HEK293 (cell line): ENCODE measurements around the gene PAK2.

ENCODE experiments used
- BCL11A ChIP-seq: fragments of 450-650 bp; formaldehyde crosslinking; IDR thresholded peaks from 2 replicates; pipeline ENCODE4 v1.5.1; 2016; ENCODE audit warnings: low read depth, missing biosample characterization, missing genetic modification characterization
- ELK4 ChIP-seq: IDR thresholded peaks from 2 replicates; pipeline ENCODE4 v1.6.1; 2011; ENCODE audit warnings: mild to moderate bottlenecking, low read depth, low read length, borderline replicate concordance
- GLIS1 ChIP-seq: fragments of 450-650 bp; formaldehyde crosslinking; IDR thresholded peaks from 2 replicates; pipeline ENCODE4 v1.5.1; 2016; ENCODE audit warnings: missing biosample characterization, missing genetic modification characterization
- HOXC10 ChIP-seq: sonication (generic); formaldehyde crosslinking; IDR thresholded peaks from 2 replicates; pipeline ENCODE4 v1.8.1; 2023; ENCODE audit warnings: mild to moderate bottlenecking, missing genetic modification reagents
- IKZF3 ChIP-seq: fragments of 450-650 bp; IDR thresholded peaks from 2 replicates; pipeline ENCODE4 v1.5.0; 2018; ENCODE audit warnings: missing biosample characterization, mild to moderate bottlenecking, missing genetic modification characterization, moderate library complexity
- KLF8 ChIP-seq: fragments of 450-650 bp; formaldehyde crosslinking; IDR thresholded peaks from 2 replicates; pipeline ENCODE4 v1.5.1; 2016; ENCODE audit warnings: missing biosample characterization, missing genetic modification characterization
- MYNN ChIP-seq: fragments of 450-650 bp; formaldehyde crosslinking; IDR thresholded peaks from 2 replicates; pipeline ENCODE4 v1.5.1; 2016; ENCODE audit warnings: missing biosample characterization, missing genetic modification characterization, borderline replicate concordance
- PATZ1 ChIP-seq: fragments of 450-650 bp; formaldehyde crosslinking; IDR thresholded peaks from 2 replicates; pipeline ENCODE4 v1.5.1; 2016; ENCODE audit warnings: missing biosample characterization, missing genetic modification characterization
- PRDM10 ChIP-seq: fragments of 450-650 bp; formaldehyde crosslinking; IDR thresholded peaks from 2 replicates; pipeline ENCODE4 v1.5.1; 2016; ENCODE audit warnings: missing biosample characterization, missing genetic modification characterization
- SCRT1 ChIP-seq: fragments of 450-650 bp; formaldehyde crosslinking; IDR thresholded peaks from 2 replicates; pipeline ENCODE4 v1.5.1; 2016; ENCODE audit warnings: missing biosample characterization, missing genetic modification characterization, borderline replicate concordance
- SP2 ChIP-seq: fragments of 450-650 bp; formaldehyde crosslinking; IDR thresholded peaks from 2 replicates; pipeline ENCODE4 v1.5.1; 2016; ENCODE audit warnings: missing biosample characterization, missing genetic modification characterization
- SP3 ChIP-seq: fragments of 450-650 bp; formaldehyde crosslinking; IDR thresholded peaks from 2 replicates; pipeline ENCODE4 v1.5.1; 2016; ENCODE audit warnings: missing biosample characterization, missing genetic modification characterization
- SP7 ChIP-seq: fragments of 450-650 bp; formaldehyde crosslinking; IDR thresholded peaks from 2 replicates; pipeline ENCODE4 v1.5.1; 2016; ENCODE audit warnings: missing biosample characterization, missing genetic modification characterization
- ZBTB17 ChIP-seq: fragments of 450-650 bp; formaldehyde crosslinking; IDR thresholded peaks from 2 replicates; pipeline ENCODE4 v1.5.1; 2016; ENCODE audit warnings: missing biosample characterization, missing genetic modification characterization
- ZBTB21 ChIP-seq: fragments of 450-650 bp; formaldehyde crosslinking; IDR thresholded peaks from 2 replicates; pipeline ENCODE4 v1.5.1; 2017; ENCODE audit warnings: missing biosample characterization, missing genetic modification characterization
- ZBTB26 ChIP-seq: fragments of 450-650 bp; formaldehyde crosslinking; optimal IDR thresholded peaks from 2 replicates; pipeline ENCODE3; 2016; ENCODE audit warnings: missing biosample characterization, mild to moderate bottlenecking, missing genetic modification characterization
- ZBTB8A ChIP-seq: fragments of 450-650 bp; formaldehyde crosslinking; IDR thresholded peaks from 2 replicates; pipeline ENCODE4 v1.5.1; 2016; ENCODE audit warnings: missing biosample characterization, missing genetic modification characterization
- ZEB2 ChIP-seq: fragments of 450-650 bp; formaldehyde crosslinking; IDR thresholded peaks from 2 replicates; pipeline ENCODE4 v1.5.1; 2016; ENCODE audit warnings: missing biosample characterization, missing genetic modification characterization
- ZNF202 ChIP-seq: fragments of 450-650 bp; formaldehyde crosslinking; IDR thresholded peaks from 2 replicates; pipeline ENCODE4 v1.5.1; 2016; ENCODE audit warnings: missing biosample characterization, missing genetic modification characterization, borderline replicate concordance
- ZNF274 ChIP-seq, 2 experiments: fragments of 200-500 bp in 1 of 2; fragments of 450-650 bp in 1 of 2; sonication (Bioruptor generic) in 1 of 2; formaldehyde crosslinking in 1 of 2; IDR thresholded peaks; 2 replicates each; pipeline versions ENCODE4 v1.5.1 to v1.6.1; 2014 to 2016; ENCODE audit warnings: borderline replicate concordance in 1 of 2, inconsistent platforms in 1 of 2, low read length in 1 of 2, missing biosample characterization in 1 of 2, missing genetic modification characterization in 1 of 2
- ZNF335 ChIP-seq: fragments of 450-650 bp; formaldehyde crosslinking; conservative IDR thresholded peaks from 2 replicates; pipeline ENCODE4 v1.5.1; 2016; ENCODE audit warnings: missing biosample characterization, missing genetic modification characterization
- ZNF366 ChIP-seq: fragments of 450-650 bp; formaldehyde crosslinking; conservative IDR thresholded peaks from 2 replicates; pipeline ENCODE4 v1.5.1; 2016; ENCODE audit warnings: missing biosample characterization, missing genetic modification characterization
- ZNF423 ChIP-seq: fragments of 450-650 bp; formaldehyde crosslinking; IDR thresholded peaks from 2 replicates; pipeline ENCODE4 v1.5.1; 2016; ENCODE audit warnings: missing biosample characterization, missing genetic modification characterization
- ZNF561 ChIP-seq: fragments of 450-650 bp; IDR thresholded peaks from 2 replicates; pipeline ENCODE4 v1.5.1; 2018; ENCODE audit warnings: missing biosample characterization, missing genetic modification characterization, borderline replicate concordance
- ZNF600 ChIP-seq: fragments of 450-650 bp; formaldehyde crosslinking; IDR thresholded peaks from 2 replicates; pipeline ENCODE4 v1.5.1; 2016; ENCODE audit warnings: missing biosample characterization, missing genetic modification characterization
- ZNF776 ChIP-seq: fragments of 450-650 bp; formaldehyde crosslinking; IDR thresholded peaks from 2 replicates; pipeline ENCODE4 v1.5.0; 2017; ENCODE audit warnings: missing biosample characterization, missing genetic modification characterization, borderline replicate concordance
- ZSCAN4 ChIP-seq: fragments of 450-650 bp; formaldehyde crosslinking; IDR thresholded peaks from 2 replicates; pipeline ENCODE4 v1.5.1; 2017; ENCODE audit warnings: missing biosample characterization, missing genetic modification characterization
- ZXDB ChIP-seq: fragments of 450-650 bp; formaldehyde crosslinking; IDR thresholded peaks from 2 replicates; pipeline ENCODE4 v1.5.1; 2016; ENCODE audit warnings: missing biosample characterization, missing genetic modification characterization

The PAK2 gene

GRCh38 chr3:196711838-196712513 lies 27.7 kb upstream of the PAK2 start, which contains the start of the genes CEP19 and PIGX (continued):
- no peak for TF ChIP-seq ZNF202
- no peak for TF ChIP-seq ZNF423 (tag by site-specific recombination)
- peak; percentile 77 for TF ChIP-seq ZNF335 (tag by site-specific recombination)
- TF ChIP-seq ZNF366 (tag by site-specific recombination) = 0 out of 2 replicates have a peak, but pooled peaks have one; percentile 27
- TF ChIP-seq ZNF561 = peak; percentile 95
- peak; percentile 51; the same call in 1 of the 2 replicates for TF ChIP-seq ZEB2
- peak; percentile 36; the same call in 1 of the 2 replicates for TF ChIP-seq IKZF3
- peak; percentile 78 for TF ChIP-seq ZBTB17 (tag by site-specific recombination)
- peak; percentile 44; the same call in 1 of the 2 replicates for TF ChIP-seq SP7 (tag by site-specific recombination)
- no peak for TF ChIP-seq HOXC10 (CRISPR knock-in tag)
- TF ChIP-seq KLF8 (tag by site-specific recombination) = no peak; the same call in 1 of the 2 replicates
- TF ChIP-seq ELK4 = no peak
- no peak for TF ChIP-seq ZSCAN4 (tag by site-specific recombination)
- TF ChIP-seq ZBTB8A (tag by site-specific recombination) = peak; percentile 83
- TF ChIP-seq PATZ1 (tag by site-specific recombination) = peak; percentile 73
- TF ChIP-seq ZBTB21 (tag by site-specific recombination) = no peak
- TF ChIP-seq BCL11A = no peak
- no peak for TF ChIP-seq ZNF776 (tag by site-specific recombination)
- peak; percentile 78 for TF ChIP-seq PRDM10
- peak; percentile 45; the same call in 1 of the 2 replicates for TF ChIP-seq ZXDB (tag by site-specific recombination)
- TF ChIP-seq ZBTB26 = peak; percentile 86
- TF ChIP-seq ZNF274 (IDR thresholded peaks at IDR 0.05; ENCODE audit: low read length) = no peak
- no peak for TF ChIP-seq ZNF274 (tag by site-specific recombination; IDR thresholded peaks at IDR 0.05; ENCODE audit: borderline replicate concordance)
- peak; percentile 59 for TF ChIP-seq SP3 (tag by site-specific recombination)
- peak; percentile 60 for TF ChIP-seq SP2 (tag by site-specific recombination)
- TF ChIP-seq ZNF600 (tag by site-specific recombination) = peak; percentile 52
- TF ChIP-seq GLIS1 (tag by site-specific recombination) = peak; percentile 63
- TF ChIP-seq SCRT1 (tag by site-specific recombination) = no peak
- TF ChIP-seq MYNN (tag by site-specific recombination) = 0 out of 2 replicates have a peak, but pooled peaks have one; percentile 19
